Aorta (tissue), 5 donors: Measurements from ENCODE around the gene ADAMTS7. TPM values are rescaled to one million over a fixed set of nuclear protein-coding genes. Genes with fewer than 3 reads are reported as not detected.
A peak's percentile ranks its signal among the peaks of the same experiment; 100 is the strongest.
"Not testable (repeated sequence)": the region's sequence is repeated elsewhere in the genome, so short reads cannot be mapped to it uniquely, and the experiment has no call there.

ENCODE experiments used
- ATAC-seq: fragments of 200-7000 bp; cut with Tn5 transposase; one replicate; pipeline ENCODE4 v1.9.1; 2022; ENCODE audit warnings: moderate library complexity; ENCODE audit not compliant: low FRiP score
- DNase-seq, 2 donors: peaks; one replicate each; pipeline ENCODE4 v3.0.0-alpha.2; 2020
- H3K27ac ChIP-seq, 2 donors: one replicate each; pipeline ENCODE4 v1.5.1; 2013; ENCODE audit warnings: low read length in 2 of 2, mild to moderate bottlenecking in 2 of 2, moderate library complexity in 2 of 2, control low read depth in 1 of 2, inconsistent platforms in 1 of 2, low read depth in 1 of 2
- H3K27me3 ChIP-seq, 2 donors: one replicate each; pipeline ENCODE4 v1.6.1; 2013; ENCODE audit warnings: control low read depth in 1 of 2, low read length in 1 of 2, mild to moderate bottlenecking in 1 of 2, moderate library complexity in 1 of 2; ENCODE audit not compliant: insufficient read depth in 2 of 2, control insufficient read depth in 1 of 2
- H3K36me3 ChIP-seq, 2 donors: one replicate each; pipeline ENCODE4 v1.6.1; 2013; ENCODE audit warnings: control low read depth in 1 of 2, low read length in 1 of 2, mild to moderate bottlenecking in 1 of 2; ENCODE audit not compliant: insufficient read depth in 2 of 2, control insufficient read depth in 1 of 2
- H3K4me1 ChIP-seq, 2 donors: one replicate each; pipeline ENCODE4 v1.6.1; 2013; ENCODE audit warnings: low read length in 2 of 2, control low read depth in 1 of 2, mild to moderate bottlenecking in 1 of 2, moderate library complexity in 1 of 2; ENCODE audit not compliant: insufficient read depth in 2 of 2, control insufficient read depth in 1 of 2
- H3K4me3 ChIP-seq, 2 donors: one replicate each; pipeline ENCODE4 v1.5.1; 2013; ENCODE audit warnings: low read length in 2 of 2, control low read depth in 1 of 2, mild to moderate bottlenecking in 1 of 2
- H3K9me3 ChIP-seq: one replicate; pipeline ENCODE4 v1.6.1; 2013; ENCODE audit warnings: mild to moderate bottlenecking, low read length; ENCODE audit not compliant: control insufficient read depth
- WGBS, 2 donors: extraction: QIAGEN DNeasy Blood & Tissue Kit; methylation state at CpG; one replicate each; pipeline ENCODE4 v1.1.7; 2013; 5-methylcytosine and 5-hydroxymethylcytosine counted together
- intact Hi-C, 2 donors: fragments of 100-400 bp; cut with DNase I; formaldehyde crosslinking; loops; one replicate each; pipeline versions ENCODE4 v1.14.2 to v1.15.0; 2022
- polyA plus RNA-seq, 2 donors: library from polyadenylated mRNA; stranded (reverse); fragments of 200-250 nt; gene quantifications; one replicate each; pipeline ENCODE4 v1.2.3, GENCODE V29; 2013
- total RNA-seq, 2 donors: library from RNA; stranded (reverse); fragmentation: NEBNext Ultra II Directional; extraction: Animal tissue kit (Norgen Biotek cat#: 25700); gene quantifications; one replicate each; pipeline ENCODE4 v1.2.1, GENCODE V29; 2021
- donor health status: healthy with polysubstance abuse.
- donor health status: Bipolar disorder and iron deficiency.
- donor health status: DM: no; HTN: no; CAD: no.
- donor health status: DM: no; HTN: no; CAD: no.
- donor health status: DM: yes; HTN: yes; CAD: no.

The ADAMTS7 gene
- total and polyA plus RNA-seq, 4 donors, result 3.9 to 30.0 (median 19.3) TPM

GRCh38 chr15:78781381-78781780 is 29.9 kb downstream of the ADAMTS7 start:
- H3K27me3 ChIP-seq, intact Hi-C loops, H3K27ac ChIP-seq, H3K4me1 ChIP-seq, H3K4me3 ChIP-seq, ATAC-seq, DNase-seq, H3K36me3 ChIP-seq, H3K9me3 ChIP-seq: not testable (repeated sequence)
- WGBS, 2 donors, result 86% methylated on average over 4 of the region's 4 CpGs

DNA sequence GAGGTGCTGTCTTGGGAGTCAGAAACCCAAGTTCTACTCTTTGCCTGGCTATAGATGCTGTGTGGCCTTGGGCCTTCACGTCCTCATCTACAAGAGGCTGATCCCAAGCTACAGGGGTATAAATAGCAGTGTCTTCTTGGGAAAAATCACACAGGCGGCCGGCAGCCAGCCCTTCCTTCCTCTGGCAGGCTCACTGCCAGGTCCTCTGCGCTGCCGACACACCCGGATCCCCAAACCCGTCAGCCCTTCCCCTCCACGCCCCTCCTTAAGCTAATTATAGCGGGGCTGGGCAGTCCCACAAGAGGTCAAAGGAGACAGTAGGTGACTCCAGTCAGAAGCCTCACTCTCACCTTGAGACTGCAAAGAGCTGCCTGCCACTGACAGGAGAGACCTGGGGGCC is 31.3 kb downstream of the ADAMTS7 start:
- ATAC-seq, H3K27ac ChIP-seq, H3K36me3 ChIP-seq, DNase-seq, H3K9me3 ChIP-seq, intact Hi-C loops, H3K4me1 ChIP-seq, H3K27me3 ChIP-seq, H3K4me3 ChIP-seq: not testable (repeated sequence)
- 95 to 100% methylated on average over 1 to 2 of the region's 9 CpGs for WGBS, 2 donors

DNA sequence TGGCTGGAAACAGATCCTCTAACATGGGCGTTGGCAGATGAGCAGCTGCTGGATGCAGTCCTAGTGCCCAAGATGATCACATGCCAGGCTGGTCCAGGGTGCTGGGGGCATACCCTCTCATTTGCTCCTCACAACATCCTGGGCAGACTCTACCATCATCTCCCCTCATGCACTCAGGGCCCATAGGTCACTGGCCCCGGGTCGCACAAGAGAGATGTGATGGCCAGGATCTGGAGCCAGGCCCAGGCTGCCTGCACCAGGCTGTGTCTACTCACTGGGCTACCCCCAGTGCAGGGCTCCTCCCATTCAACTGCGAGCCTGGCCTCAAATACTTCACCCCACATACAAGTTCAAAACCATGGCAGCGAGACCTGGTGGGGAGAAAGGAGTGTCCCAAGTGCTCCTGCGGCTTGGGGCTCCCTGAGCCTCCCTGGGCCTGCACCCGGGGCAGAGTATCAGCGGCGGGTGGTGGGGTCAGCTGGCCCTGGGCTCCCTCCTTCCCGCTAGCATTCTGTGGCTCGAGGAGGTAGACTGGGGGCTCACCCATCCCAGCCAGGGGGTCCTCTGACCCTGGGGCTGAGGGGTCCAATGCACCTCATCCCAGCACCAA is 32.0 kb downstream of the ADAMTS7 start:
- H3K36me3 ChIP-seq, ATAC-seq, H3K27me3 ChIP-seq, H3K4me3 ChIP-seq, H3K9me3 ChIP-seq, intact Hi-C loops, H3K27ac ChIP-seq, H3K4me1 ChIP-seq, DNase-seq: not testable (repeated sequence)
- WGBS, 2 donors, result 89 to 95% methylated on average over 10 to 11 of the region's 11 CpGs

DNA sequence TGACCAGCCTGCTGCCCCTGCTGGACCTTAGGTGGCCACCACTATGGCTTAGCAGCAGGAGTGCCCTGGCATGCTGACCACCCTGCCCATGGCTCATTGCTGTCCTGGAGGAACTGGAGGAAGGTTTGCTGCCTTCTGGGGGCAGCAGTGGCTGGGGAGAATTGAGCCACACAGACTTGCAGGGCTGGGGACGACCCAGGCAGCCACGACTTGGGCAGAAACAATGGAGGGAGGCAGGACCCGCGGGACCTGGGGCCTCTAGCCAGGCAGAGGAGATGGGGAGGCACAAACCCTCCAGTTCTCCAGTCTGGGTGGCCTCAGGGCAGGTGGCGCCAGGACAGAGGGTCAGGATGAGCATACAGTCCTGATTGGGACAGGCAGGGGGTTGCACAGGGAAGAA is 32.8 kb downstream of the ADAMTS7 start:
- Histone ChIP-seq H3K27me3 (no peaks in the 10 kb centered on the region), H3K27ac (no peak overlapping the region), H3K4me3 (no peak overlapping the region), H3K36me3 (no peaks in the 10 kb centered on the region), H3K4me1 (no peaks in the 10 kb centered on the region), H3K9me3 (no peaks in the 10 kb centered on the region)
- ATAC-seq (no peak), DNase-seq (no peak)
- WGBS, 2 donors, result 90 to 91% methylated on average over 5 of the region's 5 CpGs
- intact Hi-C loops, result no loop called here

- H3K4me1 ChIP-seq, ATAC-seq, DNase-seq, H3K36me3 ChIP-seq, intact Hi-C loops, H3K27ac ChIP-seq, H3K27me3 ChIP-seq, H3K4me3 ChIP-seq, H3K9me3 ChIP-seq: not testable (repeated sequence)
- WGBS, 2 donors, result 87 to 91% methylated on average over 12 of the region's 12 CpGs
These were observed 33.3 kb downstream of the ADAMTS7 start for GRCh38 chr15:78777953-78778345.

DNA sequence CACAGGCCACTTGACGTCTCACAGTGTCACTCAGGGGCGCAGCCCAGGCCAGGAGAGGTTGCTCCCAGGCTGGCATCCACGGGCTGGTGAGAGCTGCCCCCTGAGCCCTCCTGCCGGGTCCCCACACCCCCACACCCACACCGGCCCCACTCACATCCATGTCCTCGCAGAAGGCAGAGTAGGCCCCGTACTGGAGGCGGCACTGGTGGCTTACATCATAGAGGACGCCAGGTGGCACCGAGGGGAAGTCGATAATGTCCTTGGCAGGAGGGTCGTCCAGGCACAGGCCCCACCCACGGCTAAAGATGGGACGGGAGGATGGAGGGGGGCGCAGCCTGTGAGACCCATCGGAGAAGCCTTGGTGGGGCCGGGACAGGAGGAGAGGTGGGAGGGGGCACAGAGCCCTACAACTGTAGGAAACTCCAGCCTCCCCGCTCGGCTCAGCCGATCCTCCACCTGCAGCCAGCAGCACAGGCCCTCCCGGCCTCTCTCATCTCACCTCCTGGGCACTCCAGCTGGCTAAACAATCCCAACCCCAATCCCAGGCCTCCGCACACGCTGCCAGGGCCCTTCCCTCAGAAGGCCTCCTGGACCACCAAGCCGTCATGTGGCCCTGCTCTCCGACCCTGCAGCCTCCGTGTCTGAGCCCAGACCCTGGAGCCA is 33.8 kb downstream of the ADAMTS7 start:
- ATAC-seq, H3K36me3 ChIP-seq, H3K4me1 ChIP-seq, H3K9me3 ChIP-seq, intact Hi-C loops, H3K4me3 ChIP-seq, H3K27me3 ChIP-seq, H3K27ac ChIP-seq: not testable (repeated sequence)
- DNase-seq, result peak in 1 of 2 donors; percentile 21
- WGBS, 2 donors, result 90 to 92% methylated on average over 25 to 26 of the region's 26 CpGs

GRCh38 chr15:78776046-78776925 is 35.0 kb downstream of the ADAMTS7 start:
- H3K27ac ChIP-seq, H3K36me3 ChIP-seq, H3K9me3 ChIP-seq, intact Hi-C loops, H3K27me3 ChIP-seq, H3K4me3 ChIP-seq, ATAC-seq, H3K4me1 ChIP-seq: not testable (repeated sequence)
- 89 to 94% methylated on average over 22 to 25 of the region's 25 CpGs for WGBS, 2 donors
- DNase-seq, result peak in 1 of 2 donors; percentile 34

DNA sequence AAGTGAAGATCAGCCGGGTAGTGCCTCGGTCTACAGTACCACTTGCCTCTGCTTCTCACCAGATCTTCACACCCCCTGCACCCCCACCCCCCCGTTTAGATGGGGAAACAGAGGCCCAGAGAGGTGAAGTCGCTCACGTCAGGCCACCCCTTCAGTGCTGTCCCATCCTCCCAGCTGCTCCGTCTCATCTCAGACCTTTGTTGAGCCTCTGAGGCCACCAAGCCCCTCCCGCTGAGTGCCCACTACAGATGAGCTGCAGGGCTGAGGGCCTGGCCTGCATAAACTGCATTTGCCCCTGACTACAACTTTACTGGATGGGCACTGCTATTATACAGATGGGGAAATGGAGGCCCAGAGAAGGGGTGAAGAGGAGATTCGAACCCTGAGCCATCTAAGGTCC is 35.8 kb downstream of the ADAMTS7 start:
- Histone ChIP-seq H3K4me3 (no peak overlapping the region), H3K27me3 (no peaks in the 10 kb centered on the region), H3K36me3 (no peaks in the 10 kb centered on the region), H3K27ac (no peak overlapping the region), H3K4me1 (no peaks in the 10 kb centered on the region), H3K9me3 (no peaks in the 10 kb centered on the region)
- DNase-seq (peak in 1 of 2 donors; percentile 16), ATAC-seq (no peak)
- intact Hi-C loops, result no loop called here
- WGBS, 2 donors, result 78 to 82% methylated on average over 8 of the region's 8 CpGs
